HCT116 (cell line): Measurements from ENCODE around the gene RAI14. TPM values are rescaled to one million over a fixed set of nuclear protein-coding genes. Genes with fewer than 3 reads are reported as not detected.

ENCODE experiments used
- ATAC-seq: fragments of 200-7000 bp; cut with Tn5 transposase; 2 replicates; pipeline ENCODE4 v1.9.1; 2020; ENCODE audit warnings: mild to moderate bottlenecking, moderate library complexity
- BruUV-seq: library from RNA; stranded (reverse); fragments of 400-500 nt; replicated peaks from 2 replicates; lab custom pipeline; 2021; lab: Mats Ljungman, UMichigan
- CTCF ChIA-PET: fragments of 300-600 bp; sonication (Branson Sonifier 250); formaldehyde crosslinking; loops from one replicate; lab custom pipeline; 2021; ENCODE audit warnings: antibody characterized with exemption; lab: Charles Lee
- POLR2A ChIA-PET: fragments of 300-600, 350-600 bp; sonication (Branson Sonifier 250); formaldehyde crosslinking; loops from one replicate; lab custom pipeline; 2021; ENCODE audit warnings: antibody characterized with exemption; lab: Charles Lee
- RAD21 ChIA-PET, 2 experiments: fragments of 300-600 bp; sonication (Branson Sonifier 250); formaldehyde crosslinking; loops; one replicate each; lab custom pipeline; 2023; ENCODE audit warnings: low total read pairs in 2 of 2; ENCODE audit not compliant: uncharacterized antibody in 2 of 2, unreplicated experiment in 2 of 2, low non-redundant PET in 1 of 2; lab: Charles Lee
- DNase-seq: peaks from one replicate; pipeline ENCODE4 v3.0.0-alpha.2; 2010; ENCODE audit warnings: low read depth, low spot score
- H2AFZ ChIP-seq: fragments of 200-600 bp; shearing (Covaris generic), sonication (generic); 2 replicates; pipeline ENCODE4 v1.6.1; 2017; ENCODE audit warnings: low read depth, mixed run types, mixed read lengths, antibody characterized with exemption, low read length; ENCODE audit not compliant: poor library complexity, severe bottlenecking
- H3K27ac ChIP-seq: 2 replicates; pipeline ENCODE4 v1.5.1; 2012; ENCODE audit warnings: low read depth, low read length
- H3K27me3 ChIP-seq: fragments of 200-600 bp; sonication (generic); 2 replicates; pipeline ENCODE4 v1.6.1; 2016; ENCODE audit warnings: mixed run types, low read length, mixed read lengths; ENCODE audit not compliant: insufficient read depth
- H3K36me3 ChIP-seq, 2 experiments: fragments of 200-500 bp in 1 of 2; fragments of 200-600 bp in 1 of 2; sonication (Bioruptor generic) in 1 of 2; sonication (generic) in 1 of 2; 2 replicates each; pipeline versions ENCODE4 v1.5.1 to v1.6.1; 2014 to 2016; ENCODE audit warnings: low read length in 2 of 2, inconsistent platforms in 1 of 2, mixed read lengths in 1 of 2, mixed run types in 1 of 2; ENCODE audit not compliant: insufficient read depth in 2 of 2, control insufficient read depth in 1 of 2
- H3K4me1 ChIP-seq, 2 experiments: fragments of 200-600 bp in 1 of 2; sonication (generic) in 1 of 2; 2 replicates each; pipeline versions ENCODE4 v1.5.1 to v1.6.1; 2012 to 2017; ENCODE audit warnings: low read length in 2 of 2, inconsistent platforms in 1 of 2, mild to moderate bottlenecking in 1 of 2, mixed read lengths in 1 of 2, mixed run types in 1 of 2, moderate library complexity in 1 of 2; ENCODE audit not compliant: insufficient read depth in 2 of 2, control insufficient read depth in 1 of 2
- H3K4me2 ChIP-seq: fragments of 200-600 bp; sonication (generic); 2 replicates; pipeline ENCODE4 v1.6.1; 2017; ENCODE audit warnings: mixed run types, low read length, mixed read lengths
- H3K4me3 ChIP-seq, 2 experiments: fragments of 200-600 bp in 1 of 2; sonication (generic) in 1 of 2; replicated peaks in 1 of 2; 2 replicates each; pipeline ENCODE4 v1.5.1; 2011 to 2016; ENCODE audit warnings: low read length in 2 of 2, control low read depth in 1 of 2, low read depth in 1 of 2, mild to moderate bottlenecking in 1 of 2, mixed read lengths in 1 of 2, mixed run types in 1 of 2
- H3K79me2 ChIP-seq: fragments of 200-600 bp; sonication (generic); 2 replicates; pipeline ENCODE4 v1.6.1; 2017; ENCODE audit warnings: mild to moderate bottlenecking, mixed run types, low read length, moderate library complexity, mixed read lengths; ENCODE audit not compliant: insufficient read depth
- H3K9ac ChIP-seq: fragments of 200-600 bp; sonication (generic); 2 replicates; pipeline ENCODE4 v1.6.1; 2016; ENCODE audit warnings: low read length, mixed read lengths
- H3K9me2 ChIP-seq: fragments of 200-600 bp; sonication (generic), shearing (Covaris generic); 2 replicates; pipeline ENCODE4 v1.6.1; 2017; ENCODE audit warnings: mixed run types, mild to moderate bottlenecking, moderate library complexity; ENCODE audit not compliant: insufficient read depth
- H3K9me3 ChIP-seq, 2 experiments: fragments of 200-500 bp in 1 of 2; fragments of 200-600 bp in 1 of 2; sonication (Bioruptor generic) in 1 of 2; sonication (generic) in 1 of 2; 2 replicates each; pipeline ENCODE4 v1.6.1; 2014 to 2017; ENCODE audit warnings: low read length in 2 of 2, mixed read lengths in 2 of 2, inconsistent platforms in 1 of 2, low read depth in 1 of 2, mild to moderate bottlenecking in 1 of 2, mixed run types in 1 of 2, moderate library complexity in 1 of 2; ENCODE audit not compliant: control insufficient read depth in 1 of 2, insufficient read depth in 1 of 2
- H4K20me1 ChIP-seq: fragments of 200-600 bp; sonication (generic), shearing (Covaris generic); 2 replicates; pipeline ENCODE4 v1.6.1; 2017; ENCODE audit warnings: mixed run types, mild to moderate bottlenecking, moderate library complexity; ENCODE audit not compliant: insufficient read depth
- CBX3 ChIP-seq: IDR thresholded peaks from 2 replicates; pipeline ENCODE4 v1.6.1; 2012; ENCODE audit warnings: low read depth
- CEBPB ChIP-seq: IDR thresholded peaks from 2 replicates; pipeline ENCODE4 v1.6.1; 2012; ENCODE audit warnings: low read depth
- EGR1 ChIP-seq: IDR thresholded peaks from 2 replicates; pipeline ENCODE4 v1.6.1; 2012; ENCODE audit warnings: low read depth
- ELF1 ChIP-seq: IDR thresholded peaks from 2 replicates; pipeline ENCODE4 v1.6.1; 2012; ENCODE audit warnings: low read depth, borderline replicate concordance
- EZH2 ChIP-seq: fragments of 200-600 bp; sonication (generic); IDR thresholded peaks from 2 replicates; pipeline ENCODE4 v1.6.1; 2017; ENCODE audit warnings: antibody characterized with exemption, mixed run types
- EZH2phosphoT487 ChIP-seq: fragments of 200-600 bp; IDR thresholded peaks from 2 replicates; pipeline ENCODE4 v1.6.1; 2018; ENCODE audit warnings: antibody characterized with exemption, borderline replicate concordance
- FOSL1 ChIP-seq: IDR thresholded peaks from 2 replicates; pipeline ENCODE4 v1.6.1; 2012; ENCODE audit warnings: low read depth
- JUND ChIP-seq: IDR thresholded peaks from 2 replicates; pipeline ENCODE4 v1.6.1; 2012
- MAX ChIP-seq: IDR thresholded peaks from 2 replicates; pipeline ENCODE4 v1.6.1; 2012
- POLR2AphosphoS5 ChIP-seq: IDR thresholded peaks from 2 replicates; pipeline ENCODE4 v1.6.1; 2011; ENCODE audit warnings: mild to moderate bottlenecking, low read depth, low read length, moderate library complexity
- SIN3A ChIP-seq: IDR thresholded peaks from 2 replicates; pipeline ENCODE4 v1.6.1; 2012; ENCODE audit warnings: low read depth
- YY1 ChIP-seq: IDR thresholded peaks from 2 replicates; pipeline ENCODE4 v1.6.1; 2011; ENCODE audit warnings: low read length, low read depth, moderate library complexity, mild to moderate bottlenecking; ENCODE audit not compliant: insufficient replicate concordance; ENCODE audit errors: extremely low read depth
- ZBTB33 ChIP-seq: IDR thresholded peaks from 2 replicates; pipeline ENCODE4 v1.6.1; 2011; ENCODE audit warnings: mild to moderate bottlenecking, low read length, moderate library complexity; ENCODE audit not compliant: insufficient replicate concordance; ENCODE audit errors: extremely low read depth
- ZNF274 ChIP-seq: fragments of 200-500 bp; sonication (Bioruptor generic); IDR thresholded peaks from 2 replicates; pipeline ENCODE4 v1.6.1; 2014; ENCODE audit warnings: mild to moderate bottlenecking, low read depth, low read length, inconsistent platforms
- intact Hi-C: fragments of 100-400 bp; cut with micrococcal nuclease; formaldehyde crosslinking; loops from 2 replicates; pipeline ENCODE4 v1.10.0; 2022
- total RNA-seq: library from RNA; stranded (reverse); gene quantifications from one replicate; pipeline ENCODE4 v1.2.1, GENCODE V29; 2021; ENCODE audit not compliant: unreplicated experiment

RAI14 gene
- total RNA-seq, 1 experiment from 2014 or later: 47.9 TPM

- Histone ChIP-seq H3K9me2 (no peaks in the 10 kb centered on the region), H3K27me3 (no peaks in the 10 kb centered on the region), H3K4me3 (no peak overlapping the region), H3K36me3 (no peaks in the 10 kb centered on the region), H3K9me3 (no peaks in the 10 kb centered on the region), H2AFZ (no peak overlapping the region), H4K20me1 (no peaks in the 10 kb centered on the region), H3K4me2 (no peak overlapping the region), H3K79me2 (0 out of 2 replicates have a peak, but pooled peaks cover 3% of the 10 kb centered on the region), H3K9ac (no peak overlapping the region), H3K4me1 (peaks cover 0 to 12% of the 10 kb centered on the region in 2 experiments; a peak in 1 of 4 replicates), H3K27ac (no peak overlapping the region)
- ChIA-PET RAD21 (no interaction called here), POLR2A (no interaction called here), CTCF (no interaction called here)
- ATAC-seq (no peak), DNase-seq (no peak)
- BruUV-seq: no TSS peak
- TF ChIP-seq YY1 (no peak), SIN3A (no peak), EZH2phosphoT487 (no peak), MAX (no peak), ELF1 (no peak), CBX3 (no peak), POLR2AphosphoS5 (no peak), EGR1 (no peak), ZNF274 (no peak), ZBTB33 (no peak), CEBPB (no peak), JUND (no peak), EZH2 (no peak), FOSL1 (no peak)
- intact Hi-C loops: no loop called here
Measured at GRCh38 chr5:34706084-34706483, 50.0 kb downstream of the RAI14 start.
